GOT3 (cell line): ENCODE measurements around the gene IQCM.
"Not testable (repeated sequence)": the region's sequence is repeated elsewhere in the genome, so short reads cannot be mapped to it uniquely, and the experiment has no call there.

Experiments
- DNase-seq: peaks from one replicate; lab custom pipeline; 2025; ENCODE audit warnings: mixed read lengths; lab: John Stamatoyannopoulos, UW

The IQCM gene

DNA sequence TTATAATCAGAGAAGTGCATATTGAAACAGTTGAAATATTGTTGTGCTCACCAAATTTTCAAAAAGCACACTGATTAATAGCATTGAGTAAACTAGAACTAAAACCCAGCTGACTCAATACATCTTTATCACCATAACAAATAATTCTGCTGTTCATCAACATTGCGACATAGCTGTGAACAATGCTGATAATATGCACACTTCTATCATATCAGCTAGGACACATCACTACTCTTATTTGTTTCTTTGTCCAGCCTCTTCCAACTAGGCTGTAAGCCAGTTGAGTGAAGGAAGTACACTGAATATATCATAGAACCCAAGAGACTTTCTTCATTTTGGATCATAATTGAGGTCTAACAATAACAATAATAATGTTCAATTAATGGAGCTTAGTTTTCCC lies 349.7 kb downstream of the IQCM start:
- DNase-seq: no peak

DNA sequence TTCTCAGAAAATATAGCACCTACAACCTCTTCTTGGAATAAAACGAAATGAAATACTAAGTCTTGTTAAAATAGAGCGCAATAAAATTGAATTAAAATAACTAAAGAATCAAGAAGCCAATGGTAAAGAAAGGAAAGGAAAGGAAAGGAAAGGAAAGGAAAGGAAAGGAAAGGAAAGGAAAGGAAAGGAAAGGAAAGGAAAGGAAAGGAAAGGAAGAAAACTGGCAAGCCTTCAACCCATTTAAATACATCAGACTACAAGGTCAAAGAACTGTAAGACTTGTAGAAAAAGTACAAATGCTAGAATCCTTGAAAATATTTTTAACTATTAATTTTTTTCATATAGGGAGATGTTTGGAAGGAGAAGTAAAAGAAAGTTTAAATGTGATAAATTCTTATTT lies 372.1 kb downstream of the IQCM start:
- no peak for DNase-seq

DNA sequence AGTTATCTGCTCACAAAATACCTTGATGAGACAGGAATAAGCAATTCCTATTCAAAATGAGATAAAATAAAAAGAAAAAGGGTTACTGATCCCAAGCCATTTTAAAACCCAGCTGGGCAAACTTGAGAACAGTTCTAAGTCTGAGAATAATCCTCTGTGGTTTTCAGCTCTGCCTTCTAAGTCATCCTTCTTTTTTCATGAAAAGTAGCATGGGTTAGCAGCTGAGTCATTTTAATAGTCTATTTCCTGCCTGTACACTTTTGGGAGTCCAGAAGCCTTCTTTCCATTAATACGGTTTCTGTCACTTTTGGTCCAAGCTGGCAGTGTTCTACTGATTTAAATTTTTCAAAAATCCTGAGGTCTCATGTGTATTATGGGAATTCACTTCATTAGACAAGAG lies 374.3 kb downstream of the IQCM start:
- no peak for DNase-seq

DNA sequence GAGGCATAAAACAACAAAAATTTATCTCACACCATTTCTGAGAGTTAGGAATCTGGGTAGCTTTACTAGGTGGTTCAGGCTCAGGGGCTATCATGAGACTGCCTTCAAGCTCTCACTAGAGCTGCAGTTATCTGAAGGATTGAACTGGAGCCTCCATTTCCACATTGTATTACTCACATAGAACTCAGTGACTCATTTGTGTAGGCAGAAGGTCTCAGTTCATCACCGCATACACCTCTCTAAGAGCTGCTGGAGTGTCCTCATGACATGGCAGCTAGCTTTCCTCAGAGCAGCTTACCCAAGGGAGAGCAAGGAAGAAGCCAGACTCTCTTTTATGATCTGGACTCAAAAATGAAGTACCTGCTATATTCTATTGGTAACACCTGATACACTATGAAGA lies 389.2 kb downstream of the IQCM start:
- no peak for DNase-seq

DNA sequence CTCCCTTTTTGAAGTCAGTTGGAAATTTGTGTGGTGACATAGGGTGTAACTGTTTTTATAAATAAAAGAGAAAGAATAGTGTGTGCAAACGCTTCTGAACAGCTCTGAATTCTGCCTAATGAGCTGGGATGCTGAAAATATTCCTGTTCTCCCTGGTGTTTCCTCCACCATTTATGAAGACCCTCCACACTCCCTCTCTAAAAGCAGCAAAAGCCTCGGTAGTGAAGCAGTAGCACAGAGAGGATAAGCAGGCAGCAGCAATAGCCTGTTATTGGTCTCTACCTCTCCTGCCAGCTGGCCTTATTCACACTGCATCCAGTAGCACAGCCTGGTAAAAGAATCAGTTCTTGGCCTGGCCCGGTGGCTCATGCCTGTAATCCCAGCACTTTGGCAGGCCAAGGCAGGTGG lies 406.1 kb downstream of the IQCM start:
- no peak for DNase-seq

DNA sequence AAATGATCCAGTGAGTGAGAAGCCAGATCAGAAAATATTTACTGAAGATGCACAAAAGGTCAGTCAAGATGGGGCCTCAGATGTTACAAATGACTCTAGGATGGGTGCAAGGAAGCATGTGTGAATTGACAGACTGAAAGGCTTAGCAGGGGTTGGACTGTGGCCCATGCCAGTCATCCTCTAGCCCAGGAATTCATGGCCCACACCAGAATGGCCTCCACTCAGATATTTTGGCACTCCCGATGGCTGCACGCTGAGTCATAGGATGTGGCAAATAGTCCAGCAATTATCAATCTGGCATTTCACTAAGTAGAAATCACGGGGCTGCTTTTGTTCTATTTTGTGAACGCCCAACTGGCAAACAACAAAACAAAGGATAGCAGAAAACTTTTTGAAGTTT lies 406.5 kb downstream of the IQCM start:
- no peak for DNase-seq

DNA sequence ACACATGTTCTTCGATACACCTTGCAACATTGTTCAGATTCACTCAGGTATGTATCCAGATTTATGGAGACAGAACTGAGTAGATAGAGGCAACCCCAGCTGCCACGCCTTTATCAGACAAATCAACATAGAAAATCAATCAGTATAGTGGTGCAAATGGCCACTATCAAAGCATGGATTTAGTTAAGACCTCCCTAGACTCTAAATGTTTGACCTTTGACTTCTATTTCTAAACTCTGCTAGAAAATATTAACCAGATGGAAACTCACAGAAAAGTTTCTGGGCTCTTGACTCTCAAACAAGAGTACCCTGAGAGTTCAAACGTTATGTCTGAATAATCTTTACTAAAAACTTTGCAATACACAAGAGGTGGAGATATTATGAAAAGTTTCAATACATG lies 411.5 kb downstream of the IQCM start:
- DNase-seq: no peak

DNA sequence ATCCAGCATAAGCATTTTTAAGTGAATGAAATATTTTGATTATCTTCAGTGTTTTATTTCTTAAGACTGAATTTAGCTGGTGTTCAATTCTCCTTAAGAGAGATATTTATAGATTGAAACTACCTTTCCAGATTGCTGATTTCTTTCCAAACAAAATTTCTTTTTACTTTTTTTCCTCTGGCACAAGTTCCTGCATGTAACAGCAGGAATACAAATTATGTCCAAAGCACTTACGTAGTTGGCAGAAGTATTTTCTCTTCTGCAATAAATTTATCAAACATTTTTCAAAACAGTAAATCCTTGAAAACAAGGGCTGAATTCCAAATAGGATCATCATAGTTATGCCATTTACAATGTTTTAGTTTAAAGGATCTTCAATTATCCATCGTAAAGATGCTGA lies 412.6 kb downstream of the IQCM start:
- no peak for DNase-seq

DNA sequence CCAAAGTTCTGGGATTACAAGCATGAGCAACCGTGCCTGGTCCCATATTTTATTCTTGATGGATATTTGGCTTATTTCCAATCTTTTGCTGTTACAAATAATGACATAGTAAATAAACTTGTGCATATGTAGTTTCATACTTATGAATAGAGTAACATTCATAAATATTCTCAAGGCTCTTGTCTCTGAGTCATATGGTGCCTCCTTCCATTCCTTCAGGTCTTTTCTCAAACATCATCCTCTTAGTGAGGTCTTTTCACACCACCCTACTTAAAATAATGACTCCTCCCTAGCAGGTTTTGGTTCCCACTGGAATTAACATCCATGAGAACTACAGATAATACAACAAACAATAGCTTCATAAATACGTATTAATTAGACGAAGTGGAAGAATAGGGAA lies 416.6 kb downstream of the IQCM start:
- DNase-seq: no peak

DNA sequence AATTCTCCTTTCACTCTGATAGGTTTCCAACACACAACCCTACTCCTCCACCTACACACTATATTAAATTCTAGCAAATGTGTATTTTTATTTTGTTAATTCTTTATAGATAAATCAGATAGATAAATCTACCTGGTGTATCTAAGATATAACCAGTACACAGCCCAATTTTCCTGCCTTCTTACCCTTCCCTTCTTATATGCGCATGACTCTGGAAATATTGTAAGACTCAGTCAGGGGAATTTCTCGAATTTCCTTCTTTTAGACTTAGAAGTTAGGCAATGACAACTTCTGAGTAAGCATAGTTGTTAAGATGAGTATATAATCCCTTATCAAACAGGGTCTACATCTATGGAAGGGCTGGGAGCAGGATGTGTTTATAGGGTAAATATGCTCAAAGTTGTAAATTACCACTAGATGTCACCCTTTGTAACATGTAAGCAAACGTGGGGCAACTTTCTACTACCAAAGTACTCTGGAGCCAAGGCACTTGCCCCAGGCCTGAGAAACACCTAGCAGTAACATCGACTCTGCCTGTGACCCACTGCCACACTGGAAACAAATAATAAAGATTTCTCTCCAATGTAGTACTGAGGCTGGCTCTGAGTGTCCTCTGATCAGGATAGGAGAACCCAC lies 444.7 kb downstream of the IQCM start:
- no peak for DNase-seq

DNA sequence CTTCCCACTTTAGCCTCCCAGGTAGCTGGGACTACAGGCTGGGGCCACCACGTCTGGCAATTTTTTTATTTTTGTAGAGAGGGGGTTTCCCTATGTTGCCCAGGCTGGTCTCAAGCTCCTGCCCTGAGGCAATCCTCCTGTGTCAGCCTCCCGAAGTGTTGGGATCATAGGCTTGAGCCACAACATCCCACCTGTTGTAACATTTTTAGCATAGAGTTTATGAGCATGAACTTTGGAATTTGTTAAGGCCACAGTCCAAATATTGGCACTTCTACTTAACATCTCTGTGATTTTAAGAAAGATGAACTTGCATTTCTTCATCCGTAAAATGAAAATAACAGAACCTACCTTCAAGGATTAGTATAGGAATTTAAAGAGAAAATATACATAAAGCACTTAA lies 445.6 kb downstream of the IQCM start:
- no peak for DNase-seq

DNA sequence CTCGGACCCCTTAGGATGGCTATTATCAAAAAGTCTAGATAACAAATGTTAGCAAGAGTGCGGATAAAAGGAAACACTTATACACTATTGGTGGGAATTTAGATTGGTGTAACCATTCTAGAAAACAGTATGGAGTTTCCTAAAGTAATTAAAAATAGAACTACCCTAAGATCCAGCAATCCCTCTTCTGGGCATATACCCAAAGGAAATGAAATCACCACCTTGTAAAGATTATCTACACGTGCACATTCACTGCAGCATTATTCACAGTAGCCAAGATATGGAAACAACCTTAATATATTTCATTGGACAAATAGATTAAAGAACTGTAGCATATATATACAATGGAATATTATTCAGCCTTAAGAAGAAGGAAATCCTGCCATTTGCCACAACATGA lies 462.4 kb downstream of the IQCM start:
- no peak for DNase-seq

DNA sequence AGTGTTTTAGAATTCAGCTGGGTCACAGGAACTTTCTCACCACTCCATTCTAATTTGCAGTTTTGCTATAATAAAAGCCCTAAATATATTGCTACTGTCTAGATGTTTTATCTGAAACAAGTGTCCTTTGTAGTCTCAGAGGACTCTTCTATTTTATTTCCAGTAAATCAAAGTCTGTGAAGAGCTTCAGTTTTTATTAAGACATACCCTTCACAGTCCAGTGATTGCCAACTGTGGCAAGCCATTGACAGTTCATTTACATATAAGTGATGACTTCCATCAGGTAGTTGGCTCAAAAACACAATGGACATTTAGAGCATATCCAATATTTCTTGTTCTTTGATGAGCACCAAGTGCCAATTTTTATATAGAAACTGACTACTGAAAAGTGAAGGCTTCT lies 466.1 kb downstream of the IQCM start:
- DNase-seq: no peak

DNA sequence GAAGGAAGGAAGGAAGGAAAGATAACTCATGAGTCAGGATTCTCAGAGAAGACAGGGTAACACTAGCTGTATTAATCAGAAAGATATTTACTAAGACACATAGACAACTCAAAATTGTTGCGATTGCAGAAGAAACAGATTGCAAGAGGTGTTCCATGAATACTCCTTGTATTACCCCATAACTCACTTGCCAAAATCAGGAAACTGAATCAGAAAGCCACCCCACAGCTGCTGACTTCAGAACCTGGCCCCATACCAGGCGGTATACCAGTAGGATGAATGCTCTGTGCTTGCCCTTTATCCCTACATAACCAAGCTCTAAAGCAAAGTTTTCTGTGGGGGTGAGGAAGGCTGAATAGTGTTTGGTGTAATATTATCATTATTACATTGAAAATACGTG lies 468.5 kb downstream of the IQCM start:
- DNase-seq: no peak

DNA sequence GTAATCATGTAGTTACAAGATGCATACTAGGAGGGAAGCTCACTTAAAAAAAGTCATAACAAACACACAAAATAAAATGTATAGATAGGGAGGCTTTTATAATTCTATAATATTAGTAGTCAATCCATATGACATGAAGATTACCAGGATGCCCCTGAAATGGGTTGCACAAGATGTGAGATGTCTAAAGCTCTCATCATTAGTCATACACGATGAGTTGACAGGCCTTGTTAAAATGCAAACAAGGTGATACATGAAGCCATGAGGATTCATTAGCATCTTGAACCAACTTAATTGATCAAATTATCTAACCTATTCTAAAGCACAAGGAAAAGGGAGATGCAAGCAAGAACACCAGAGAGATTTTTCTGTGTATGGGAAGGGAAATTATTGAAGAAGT lies 470.2 kb downstream of the IQCM start:
- no peak for DNase-seq

DNA sequence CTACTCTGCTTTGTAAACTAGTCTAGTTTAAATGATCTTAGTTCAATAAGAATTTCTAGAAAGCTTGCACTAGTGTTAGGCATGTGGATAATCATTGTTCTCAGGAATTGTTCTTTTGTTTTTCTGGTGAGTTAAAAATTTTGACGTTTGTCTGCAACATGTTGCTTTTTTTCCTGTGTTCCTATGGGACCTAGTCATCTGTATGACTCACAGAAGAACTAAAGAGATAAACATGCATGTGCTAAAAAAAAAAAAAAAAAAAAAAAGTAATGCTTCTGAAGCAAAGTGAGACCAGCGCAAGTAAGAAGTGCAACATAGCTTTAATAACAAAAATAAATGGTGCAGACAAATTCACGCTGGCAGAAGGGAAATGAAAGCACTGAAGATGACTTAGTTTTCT lies 471.2 kb downstream of the IQCM start:
- DNase-seq: no peak

DNA sequence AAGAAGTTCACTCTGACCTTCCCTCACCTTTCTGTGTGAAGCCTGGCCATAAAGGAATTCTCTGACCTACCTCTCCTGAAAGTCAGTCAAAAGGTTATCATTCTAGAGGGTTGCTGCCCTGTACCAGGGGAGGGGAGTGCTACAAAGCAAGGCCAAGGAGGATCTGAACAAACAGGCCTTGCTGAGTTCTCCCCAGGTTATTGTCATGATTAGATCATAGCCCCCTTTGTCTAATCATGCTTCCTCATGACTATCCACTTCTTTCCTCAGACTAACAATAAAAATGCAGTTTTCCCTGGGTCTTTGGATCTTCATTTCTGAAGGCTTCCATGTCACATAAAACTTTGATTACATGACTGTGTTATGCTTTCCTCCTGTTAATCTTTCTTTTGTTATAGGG lies 472.0 kb downstream of the IQCM start:
- no peak for DNase-seq

DNA sequence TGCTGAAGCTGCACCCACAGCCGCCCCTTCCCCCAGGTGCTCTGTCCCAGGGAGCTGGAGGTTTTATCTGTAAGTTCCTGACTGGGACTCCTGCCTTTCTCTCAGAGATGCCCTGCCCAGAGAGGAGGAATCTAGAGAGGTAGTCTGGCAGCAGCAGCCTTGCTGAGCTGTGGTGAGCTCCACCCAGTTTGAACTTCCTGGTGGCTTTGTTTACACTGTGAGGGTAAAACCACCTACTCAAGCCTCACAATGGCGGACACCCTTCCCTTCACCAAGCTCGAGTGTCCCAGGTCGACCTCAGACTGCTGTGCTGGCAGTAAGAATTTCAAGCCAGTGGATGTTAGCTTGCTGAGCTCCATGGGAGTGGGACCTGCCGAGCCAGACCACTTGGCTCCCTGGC lies 474.5 kb downstream of the IQCM start:
- not testable (repeated sequence) for DNase-seq

DNA sequence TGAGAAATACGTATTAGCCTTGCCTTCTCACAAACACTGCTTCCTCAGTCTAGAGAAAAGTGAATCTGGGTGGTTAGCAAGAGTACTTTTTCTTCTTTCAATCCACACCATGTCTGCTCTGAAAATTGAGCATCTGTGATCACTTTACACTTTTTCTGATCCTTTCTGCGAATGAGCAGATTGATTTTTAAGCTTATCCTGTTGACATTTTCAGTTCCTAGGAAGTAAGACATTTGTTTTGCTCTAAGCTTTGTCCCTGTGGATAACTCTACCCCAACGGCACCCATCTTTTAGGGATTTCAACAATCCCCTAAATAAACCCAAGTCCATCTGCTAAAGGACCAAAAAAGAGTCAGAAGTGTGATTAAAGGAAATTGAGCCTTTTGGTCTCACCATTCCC lies 487.5 kb downstream of the IQCM start:
- no peak for DNase-seq

DNA sequence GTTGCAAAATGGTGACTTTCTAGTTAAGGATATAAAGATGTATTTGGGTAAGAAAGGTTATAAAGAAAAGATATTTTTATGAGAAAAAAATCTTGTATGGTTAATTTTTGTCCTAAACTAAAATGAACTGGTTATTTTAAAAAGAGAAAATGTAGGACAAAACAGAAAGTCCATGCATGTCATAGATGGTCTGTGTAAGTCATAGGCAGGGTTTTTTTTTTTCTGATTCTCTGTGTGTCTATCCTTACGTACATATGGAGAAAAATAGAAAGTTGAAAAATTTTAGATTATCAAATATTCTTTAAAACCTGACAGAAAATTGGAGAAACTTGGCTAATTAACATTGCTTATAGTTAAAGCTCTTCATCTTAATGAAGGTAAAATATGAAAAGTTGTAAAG lies 493.4 kb downstream of the IQCM start:
- DNase-seq: no peak

DNA sequence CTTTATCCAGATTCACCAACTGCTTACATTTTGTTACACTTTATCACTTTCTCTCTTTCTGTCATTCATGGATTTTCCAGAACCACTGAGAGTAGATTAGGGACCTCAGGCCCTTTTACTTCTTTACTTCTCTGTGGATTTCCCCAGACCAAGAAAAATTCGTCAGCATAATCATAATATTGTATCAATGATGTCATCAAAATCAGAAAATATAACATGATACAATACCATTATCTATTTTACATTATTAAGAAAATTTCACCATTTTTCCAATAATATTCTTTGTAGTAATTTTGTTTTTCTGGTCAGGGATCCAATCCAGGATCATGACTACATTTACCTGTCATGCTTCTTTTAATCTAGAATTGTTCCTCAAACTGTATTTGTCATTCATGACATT lies 494.2 kb downstream of the IQCM start:
- DNase-seq: no peak

DNA sequence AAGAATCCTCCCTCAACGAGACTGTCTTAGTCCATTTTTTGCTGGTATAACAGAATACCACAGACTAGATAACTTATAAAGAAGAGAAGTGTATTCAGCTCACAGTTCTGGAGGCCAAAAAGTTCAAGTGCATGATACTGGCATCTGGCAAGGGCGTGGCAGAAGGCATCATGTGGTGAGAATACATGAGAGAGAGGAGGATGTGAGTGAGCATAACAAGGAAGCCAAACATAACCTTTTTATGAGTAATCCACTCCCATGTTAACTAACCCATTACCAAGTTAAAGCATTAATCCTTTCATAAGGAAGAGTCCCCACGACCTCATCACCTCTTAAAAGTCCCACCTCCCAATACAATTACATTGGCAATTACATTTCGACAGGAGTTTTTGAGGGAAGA lies 504.6 kb downstream of the IQCM start:
- no peak for DNase-seq

DNA sequence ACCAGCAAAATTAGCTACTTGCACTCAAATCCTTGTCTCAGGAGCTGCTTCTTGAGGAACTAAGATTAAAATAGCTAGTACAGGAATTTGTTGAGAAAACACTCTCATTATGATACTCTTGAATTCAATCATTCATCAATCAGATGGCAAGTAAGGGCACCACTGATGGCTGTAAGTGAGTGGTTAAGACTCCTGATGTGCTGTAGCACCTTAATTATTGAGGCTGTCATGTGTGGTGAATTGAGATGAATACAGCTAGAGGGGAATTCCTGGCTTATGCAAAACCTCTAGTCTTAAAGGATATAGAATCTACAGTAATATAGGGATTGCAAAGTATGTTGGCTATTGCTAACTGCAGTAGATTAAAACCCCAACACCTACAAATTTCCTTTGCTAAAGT lies 509.1 kb downstream of the IQCM start:
- no peak for DNase-seq
